Measurements from ENCODE around the gene ADAMTS4. TPM values are rescaled to one million over a fixed set of nuclear protein-coding genes. Genes with fewer than 3 reads are reported as not detected.
A peak's percentile ranks its signal among the peaks of the same experiment; 100 is the strongest.
"Not testable (repeated sequence)": the region's sequence is repeated elsewhere in the genome, so short reads cannot be mapped to it uniquely, and the experiment has no call there.

ADAMTS4 gene
- total RNA-seq, 1 donor: 3.1 TPM

DNA sequence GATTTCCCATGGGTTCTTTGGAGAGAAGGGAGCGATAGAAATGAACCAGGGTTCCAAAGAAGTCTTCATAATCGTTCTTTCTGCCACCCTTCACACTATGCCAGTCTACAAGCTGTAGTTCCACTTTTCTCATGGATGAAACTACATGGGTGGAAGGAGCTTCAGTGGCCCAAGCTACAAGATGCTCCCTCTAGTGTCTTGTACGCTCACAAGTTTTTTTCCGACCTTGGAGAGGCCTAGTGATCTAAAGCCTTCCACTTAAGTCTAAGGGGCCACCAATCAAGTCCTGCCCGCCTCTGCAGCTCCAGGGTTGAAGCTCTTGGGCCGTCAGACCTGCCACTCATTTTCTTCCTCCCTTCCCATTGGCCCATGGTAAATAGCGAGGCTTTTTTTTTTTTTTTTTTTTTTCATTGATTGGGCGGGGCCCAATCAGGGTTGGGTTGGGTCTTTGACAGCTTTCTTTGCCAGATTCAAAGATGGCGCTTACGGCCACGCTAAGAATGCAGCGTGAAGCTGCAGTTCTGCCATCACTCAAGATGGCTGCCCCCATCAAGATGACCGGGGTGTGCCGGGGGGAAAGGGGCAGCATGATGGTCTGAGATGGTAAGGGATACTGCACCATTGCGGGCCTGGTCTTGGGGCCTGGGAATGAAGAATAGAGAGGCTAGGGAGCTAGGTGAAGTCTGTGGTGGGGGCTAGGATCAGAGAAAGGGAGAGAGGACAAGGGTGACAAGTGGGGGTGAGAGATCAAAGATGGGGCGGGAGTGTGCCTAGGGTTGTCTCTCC lies 26.9 kb upstream of the ADAMTS4 start, which contains the start of gene TOMM40L:
Gene TOMM40L, plus strand, starts transcription at position 527 of the 786 bp plus-strand sequence. CDS start 430 bp downstream, outside the sequence.
- peak; percentile 78 for TF ChIP-seq CTCF (IDR thresholded peaks at IDR 0.05; ENCODE audit: insufficient read depth, low read length)
- DNase-seq (ENCODE audit: low read depth): peak; percentile 100
- H3K4me3 ChIP-seq (ENCODE audit: low read depth, low read length): peak within 1 kb of the TSS; percentile 98

DNA sequence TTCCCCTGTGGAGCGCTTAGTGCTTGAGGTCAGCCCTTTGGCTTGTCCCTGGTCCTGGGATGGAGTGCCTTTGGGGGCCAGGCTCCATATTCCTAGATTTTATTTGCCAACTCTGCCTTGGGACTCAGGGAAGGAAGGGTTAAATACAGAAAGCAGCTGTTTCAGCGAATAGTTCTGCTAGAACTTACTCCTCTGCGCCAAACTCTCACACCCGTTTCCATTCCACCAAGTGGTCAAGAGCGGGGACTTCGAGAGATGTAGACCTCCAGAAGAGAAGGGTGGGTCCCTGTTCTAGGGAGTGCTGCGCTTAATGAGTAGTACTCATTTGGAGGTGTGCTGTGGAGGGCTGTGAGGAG lies 26.3 kb upstream of the ADAMTS4 start:
- no peak for TF ChIP-seq CTCF (IDR thresholded peaks at IDR 0.05; ENCODE audit: insufficient read depth, low read length)
- no peak overlapping the region for H3K4me3 ChIP-seq (ENCODE audit: low read depth, low read length)
- DNase-seq (ENCODE audit: low read depth): no peak

GRCh38 chr1:161224695-161225087 lies 25.8 kb upstream of the ADAMTS4 start:
- not testable (repeated sequence) for DNase-seq (ENCODE audit: low read depth); H3K4me3 ChIP-seq (ENCODE audit: low read depth, low read length)

GRCh38 chr1:161223805-161224694 lies 25.2 kb upstream of the ADAMTS4 start:
- no peak overlapping the region for H3K4me3 ChIP-seq (ENCODE audit: low read depth, low read length)
- no peak for DNase-seq (ENCODE audit: low read depth)
- TF ChIP-seq CTCF (IDR thresholded peaks at IDR 0.05; ENCODE audit: insufficient read depth, low read length): no peak

DNA sequence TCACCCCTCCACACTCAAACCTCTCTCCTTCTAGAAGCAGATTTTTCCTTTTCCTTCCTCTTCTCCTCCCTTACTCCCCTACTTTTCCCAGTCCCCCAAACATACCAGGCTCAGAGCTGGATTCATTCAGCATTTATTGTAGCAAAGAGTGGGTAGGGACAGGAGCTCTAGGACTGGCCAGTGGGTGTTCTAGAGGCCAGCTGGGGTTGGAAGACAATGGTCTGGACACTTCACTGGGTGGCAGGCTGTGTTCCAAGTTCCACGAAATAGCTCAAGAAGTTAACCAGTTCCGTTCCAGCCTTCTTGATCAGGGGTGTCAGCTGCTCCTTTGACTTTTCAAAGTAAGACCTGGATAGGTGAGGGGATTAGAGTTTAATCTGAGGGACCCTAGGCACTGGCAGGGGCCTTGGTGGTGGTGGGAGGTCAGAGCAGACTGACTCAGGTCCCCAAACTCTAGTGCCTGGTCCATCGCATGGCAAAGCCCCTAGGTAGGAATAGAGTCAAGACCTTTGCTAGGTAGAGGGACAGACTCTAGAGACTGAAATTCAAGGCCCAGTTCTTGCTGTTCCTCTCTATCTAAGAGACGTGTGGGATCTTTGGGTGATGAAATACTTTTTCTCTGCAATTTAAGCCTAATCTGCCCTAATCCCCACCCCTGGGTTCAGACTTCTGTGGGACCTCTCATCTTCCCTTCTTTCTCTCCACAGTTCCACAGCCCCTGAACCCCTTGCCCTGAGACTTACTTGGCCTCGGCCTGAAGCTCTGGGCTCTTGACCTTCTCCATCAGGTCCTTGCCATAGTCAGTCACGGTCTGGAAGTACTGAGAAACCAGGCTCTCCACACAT lies 23.5 kb upstream of the ADAMTS4 start:
- no peak for TF ChIP-seq CTCF (IDR thresholded peaks at IDR 0.05; ENCODE audit: insufficient read depth, low read length)
- H3K4me3 ChIP-seq (ENCODE audit: low read depth, low read length): no peak overlapping the region
- no peak for DNase-seq (ENCODE audit: low read depth)

GRCh38 chr1:161220002-161220401 lies 21.1 kb upstream of the ADAMTS4 start:
- TF ChIP-seq CTCF (IDR thresholded peaks at IDR 0.05; ENCODE audit: insufficient read depth, low read length): no peak
- no peak for DNase-seq (ENCODE audit: low read depth)
- no peak overlapping the region for H3K4me3 ChIP-seq (ENCODE audit: low read depth, low read length)

Data from fibroblast of the aortic adventitia (primary cell).